ENCODE results near the gene PARD3.

DNA sequence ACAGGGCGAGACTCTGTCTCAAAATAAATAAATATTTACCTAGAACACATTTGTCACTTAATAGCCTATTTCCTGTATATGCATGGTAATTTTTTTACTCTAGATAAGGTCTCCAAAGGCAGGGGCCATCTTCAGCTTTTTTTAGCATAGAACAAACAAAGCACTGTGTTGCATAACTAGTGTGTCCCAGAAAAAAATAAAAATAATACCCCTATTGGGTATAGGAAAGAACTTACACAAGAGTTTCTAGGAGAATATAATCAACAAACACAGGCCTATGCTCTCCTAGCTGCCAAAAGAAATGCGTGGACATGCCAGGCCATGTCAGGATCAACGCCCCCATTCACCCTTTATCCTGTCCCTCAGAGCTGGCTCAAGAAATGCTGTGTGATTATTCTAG is 103.6 kb downstream of the PARD3 start:
- no peak for TF ChIP-seq RCOR1 (IDR thresholded peaks at IDR 0.05; ENCODE audit: low read depth, low read length)
- TF ChIP-seq, protein P1, sequence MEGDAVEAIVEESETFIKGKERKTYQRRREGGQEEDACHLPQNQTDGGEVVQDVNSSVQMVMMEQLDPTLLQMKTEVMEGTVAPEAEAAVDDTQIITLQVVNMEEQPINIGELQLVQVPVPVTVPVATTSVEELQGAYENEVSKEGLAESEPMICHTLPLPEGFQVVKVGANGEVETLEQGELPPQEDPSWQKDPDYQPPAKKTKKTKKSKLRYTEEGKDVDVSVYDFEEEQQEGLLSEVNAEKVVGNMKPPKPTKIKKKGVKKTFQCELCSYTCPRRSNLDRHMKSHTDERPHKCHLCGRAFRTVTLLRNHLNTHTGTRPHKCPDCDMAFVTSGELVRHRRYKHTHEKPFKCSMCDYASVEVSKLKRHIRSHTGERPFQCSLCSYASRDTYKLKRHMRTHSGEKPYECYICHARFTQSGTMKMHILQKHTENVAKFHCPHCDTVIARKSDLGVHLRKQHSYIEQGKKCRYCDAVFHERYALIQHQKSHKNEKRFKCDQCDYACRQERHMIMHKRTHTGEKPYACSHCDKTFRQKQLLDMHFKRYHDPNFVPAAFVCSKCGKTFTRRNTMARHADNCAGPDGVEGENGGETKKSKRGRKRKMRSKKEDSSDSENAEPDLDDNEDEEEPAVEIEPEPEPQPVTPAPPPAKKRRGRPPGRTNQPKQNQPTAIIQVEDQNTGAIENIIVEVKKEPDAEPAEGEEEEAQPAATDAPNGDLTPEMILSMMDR (IDR thresholded peaks at IDR 0.05): no peak
- no peak for TF ChIP-seq RAD21 (conservative IDR thresholded peaks at IDR 0.05 in 1 of 2, IDR thresholded peaks at IDR 0.05 in 1 of 2)
- TF ChIP-seq, protein P2, sequence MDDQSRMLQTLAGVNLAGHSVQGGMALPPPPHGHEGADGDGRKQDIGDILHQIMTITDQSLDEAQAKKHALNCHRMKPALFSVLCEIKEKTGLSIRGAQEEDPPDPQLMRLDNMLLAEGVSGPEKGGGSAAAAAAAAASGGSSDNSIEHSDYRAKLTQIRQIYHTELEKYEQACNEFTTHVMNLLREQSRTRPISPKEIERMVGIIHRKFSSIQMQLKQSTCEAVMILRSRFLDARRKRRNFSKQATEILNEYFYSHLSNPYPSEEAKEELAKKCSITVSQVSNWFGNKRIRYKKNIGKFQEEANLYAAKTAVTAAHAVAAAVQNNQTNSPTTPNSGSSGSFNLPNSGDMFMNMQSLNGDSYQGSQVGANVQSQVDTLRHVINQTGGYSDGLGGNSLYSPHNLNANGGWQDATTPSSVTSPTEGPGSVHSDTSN (IDR thresholded peaks at IDR 0.05): no peak
- no peak for TF ChIP-seq EHF (CRISPR knock-in tag; IDR thresholded peaks at IDR 0.05)
- no peak for TF ChIP-seq POLR2A (IDR thresholded peaks at IDR 0.05; ENCODE audit: low read length)
- no peak for TF ChIP-seq EP300 (IDR thresholded peaks at IDR 0.05)
- TF ChIP-seq HDAC2 (IDR thresholded peaks at IDR 0.05): no peak
- no peak for TF ChIP-seq JUN (IDR thresholded peaks at IDR 0.05)
- no peak for TF ChIP-seq ZFP36 (IDR thresholded peaks at IDR 0.05; ENCODE audit: borderline replicate concordance, partially characterized antibody)
- TF ChIP-seq NR3C1 (IDR thresholded peaks at IDR 0.05): no peak
- no peak for TF ChIP-seq RFX5 (IDR thresholded peaks at IDR 0.05)
- TF ChIP-seq CEBPB (IDR thresholded peaks at IDR 0.05): peak in 1 of 2 experiments; percentile 35; a peak in 1 of 4 replicates

Measured in A549 (cell line).